Nasal cavity respiratory epithelium epithelial cell of viscerocranial mucosa (primary cell): ENCODE data around the gene PCYT2. TPM values are rescaled to one million over a fixed set of nuclear protein-coding genes. Genes with fewer than 3 reads are reported as not detected.

Experiments used
- total RNA-seq: library from RNA; depleted of rRNA; stranded (reverse); fragments of >200 nt; gene quantifications from 2 replicates; pipeline ENCODE4 v1.2.3, GENCODE V29; 2014

Gene PCYT2
- 26.7 and 27.9 TPM in 2 replicates for total RNA-seq

GRCh38 chr17:81911277-81911961 lies at the start of gene PCYT2:
Gene PCYT2, minus strand, starts transcription at chr17:81911399. Its CDS starts 44 bp downstream, at chr17:81911355.

GRCh38 chr17:81947189-81947588 lies 36.0 kb upstream of the PCYT2 start, which contains the start of gene MYADML2:
Gene MYADML2, minus strand, starts transcription at chr17:81947233. Its CDS starts 5,492 bp downstream, at chr17:81941741.

GRCh38 chr17:81927653-81928543 lies 16.7 kb upstream of the PCYT2 start, which contains the start of gene MAFG:
Gene MAFG, minus strand, starts transcription at chr17:81927735. Its CDS starts 4,550 bp downstream, at chr17:81923185.

GRCh38 chr17:81917565-81918332 lies 6.5 kb upstream of the PCYT2 start, which contains the start of gene SIRT7:
Gene SIRT7, minus strand, starts transcription at chr17:81918176. Its CDS starts 45 bp downstream, at chr17:81918131.

GRCh38 chr17:81902023-81902652 lies 9.1 kb downstream of the PCYT2 start, which contains the start of gene NPB:
Gene NPB, plus strand, starts transcription at chr17:81902238. Its CDS starts 40 bp downstream, at chr17:81902278.

GRCh38 chr17:81870981-81871386 lies 40.2 kb downstream of the PCYT2 start, which contains the start of gene ARHGDIA:
Gene ARHGDIA, minus strand, starts transcription at chr17:81871337. Its CDS starts 1,407 bp downstream, at chr17:81869930.

GRCh38 chr17:81859906-81860755 lies 51.1 kb downstream of the PCYT2 start, which contains the start of gene P4HB:
Gene P4HB, minus strand, starts transcription at chr17:81860535. Its CDS starts 64 bp downstream, at chr17:81860471.

Other genes with a start within 250 kb of the PCYT2 start
- 31.8 and 64.9 TPM in 2 replicates for gene OXLD1, start 244.8 kb downstream of the PCYT2 start, total RNA-seq
- 9.9 and 13.0 TPM in 2 replicates for gene CCDC137, start 244.7 kb downstream of the PCYT2 start, total RNA-seq
- gene ARL16, start 227.6 kb downstream of the PCYT2 start, total RNA-seq = 12.7 and 23.2 TPM in 2 replicates
- 72.5 and 120 TPM in 2 replicates for gene HGS, start 227.4 kb downstream of the PCYT2 start, total RNA-seq
- gene MRPL12, start 208.0 kb downstream of the PCYT2 start, total RNA-seq = 14.0 and 15.7 TPM in 2 replicates
- gene SLC25A10, start 199.1 kb downstream of the PCYT2 start, total RNA-seq = 14.4 and 24.3 TPM in 2 replicates
- 0.07 TPM in 1 of 2 replicates, not detected in the other for gene GCGR, start 107.2 kb downstream of the PCYT2 start, total RNA-seq
- gene MCRIP1, start 78.1 kb downstream of the PCYT2 start, total RNA-seq = 23.6 and 23.8 TPM in 2 replicates
- gene PPP1R27, start 76.3 kb downstream of the PCYT2 start, total RNA-seq = not detected in 2 replicates
- gene P4HB, start 50.9 kb downstream of the PCYT2 start, total RNA-seq = 966 and 1,211 TPM in 2 replicates
- 67.0 and 138 TPM in 2 replicates for gene ARHGDIA, start 40.1 kb downstream of the PCYT2 start, total RNA-seq
- gene ALYREF, start 19.8 kb downstream of the PCYT2 start, total RNA-seq = 74.2 and 108 TPM in 2 replicates
- gene ANAPC11, start 19.7 kb downstream of the PCYT2 start, total RNA-seq = 90.8 and 154 TPM in 2 replicates
- under 0.01 and 0.21 TPM in 2 replicates for gene NPB, start 9.2 kb downstream of the PCYT2 start, total RNA-seq
- 34.8 and 44.8 TPM in 2 replicates for gene SIRT7, start 6.8 kb upstream of the PCYT2 start, total RNA-seq
- gene MAFG, start 16.3 kb upstream of the PCYT2 start, total RNA-seq = 34.5 and 39.3 TPM in 2 replicates
- 128 and 141 TPM in 2 replicates for gene PYCR1, start 25.9 kb upstream of the PCYT2 start, total RNA-seq
- not detected in 2 replicates for gene MYADML2, start 35.8 kb upstream of the PCYT2 start, total RNA-seq
- gene NOTUM, start 49.8 kb upstream of the PCYT2 start, total RNA-seq = 0.07 TPM in 1 of 2 replicates, not detected in the other
- gene ASPSCR1, start 66.2 kb upstream of the PCYT2 start, total RNA-seq = 18.7 and 21.5 TPM in 2 replicates
- 11.7 and 17.8 TPM in 2 replicates for gene CENPX, start 111.5 kb upstream of the PCYT2 start, total RNA-seq
- 2.7 and 7.8 TPM in 2 replicates for gene LRRC45, start 111.9 kb upstream of the PCYT2 start, total RNA-seq
- 16.7 and 22.6 TPM in 2 replicates for gene RAC3, start 120.3 kb upstream of the PCYT2 start, total RNA-seq
- 40.5 and 110 TPM in 2 replicates for gene DCXR, start 126.3 kb upstream of the PCYT2 start, total RNA-seq
- gene RFNG, start 140.4 kb upstream of the PCYT2 start, total RNA-seq = 42.7 and 45.4 TPM in 2 replicates
- gene GPS1, start 140.5 kb upstream of the PCYT2 start, total RNA-seq = 75.2 and 84.1 TPM in 2 replicates
- 104 and 133 TPM in 2 replicates for gene DUS1L, start 154.4 kb upstream of the PCYT2 start, total RNA-seq
- gene FASN, start 186.8 kb upstream of the PCYT2 start, total RNA-seq = 60.1 and 202 TPM in 2 replicates